HG02678 (cell line): ENCODE data around the gene RIPK3.

Experiments
- ATAC-seq: cut with Tn5 transposase; IDR thresholded peaks from one replicate; pipeline ENCODE4 v1.9.1; 2021; ENCODE audit warnings: mild to moderate bottlenecking, moderate library complexity; ENCODE audit not compliant: unreplicated experiment

The RIPK3 gene

GRCh38 chr14:24324024-24324423 lies 15.8 kb downstream of the RIPK3 start:
- ATAC-seq: no peak

DNA sequence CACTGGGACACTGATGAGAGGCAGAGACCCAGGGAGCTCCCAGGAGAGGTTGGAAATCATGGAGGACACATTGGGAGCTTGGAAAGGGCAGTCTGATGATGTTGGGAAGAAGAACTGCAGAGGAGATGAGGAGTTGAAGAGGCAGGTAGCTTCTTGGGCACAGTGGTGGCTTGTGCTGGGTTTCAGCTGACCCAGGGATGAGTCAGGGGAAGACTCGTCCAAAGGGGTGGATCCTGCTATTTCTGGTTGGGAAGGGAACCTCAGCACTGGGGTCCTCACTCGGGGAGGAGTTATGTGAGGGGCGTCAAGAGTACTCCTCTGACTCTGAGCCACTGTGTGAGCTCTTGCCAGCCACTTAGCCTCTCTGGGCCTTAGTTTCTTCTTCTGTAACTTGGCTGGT lies 16.4 kb downstream of the RIPK3 start:
- no peak for ATAC-seq

- ATAC-seq: no peak
These were observed 17.1 kb downstream of the RIPK3 start for GRCh38 chr14:24322672-24323071.

DNA sequence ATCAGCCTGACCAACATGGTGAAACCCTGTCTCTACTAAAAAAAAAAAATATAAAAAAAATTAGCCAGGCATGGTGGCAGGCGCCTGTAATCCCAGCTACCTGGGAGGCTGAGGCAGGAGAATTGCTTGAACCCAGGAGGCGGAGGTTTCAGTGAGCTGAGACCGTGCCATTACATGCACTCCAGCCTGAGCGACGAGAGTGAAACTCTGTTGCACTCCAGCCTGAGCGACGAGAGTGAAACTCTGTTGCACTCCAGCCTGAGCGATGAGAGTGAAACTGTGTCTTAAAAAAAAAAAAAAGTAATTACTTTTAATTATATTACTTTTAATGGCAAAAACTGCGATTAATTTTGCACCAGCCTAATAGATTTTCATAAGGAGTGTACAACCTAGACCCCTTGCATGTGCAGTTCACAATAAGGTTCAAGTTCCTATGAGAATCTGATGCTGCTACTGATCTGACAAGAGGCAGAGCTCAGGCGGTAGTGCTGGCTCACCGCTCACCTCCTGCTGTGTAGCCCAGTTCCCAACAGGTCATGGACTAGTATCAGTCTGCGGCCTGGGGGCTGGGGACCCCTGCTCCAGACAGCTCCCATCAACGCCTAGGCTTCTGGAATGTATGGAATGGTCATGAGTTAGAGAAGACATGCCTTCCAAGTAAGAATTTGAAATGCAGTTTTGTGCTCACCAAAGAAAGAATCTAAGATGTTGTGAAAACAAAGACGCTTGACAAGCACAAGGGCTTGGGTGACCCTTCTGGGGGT lies 18.4 kb downstream of the RIPK3 start:
- ATAC-seq: no peak

GRCh38 chr14:24317141-24317928 lies 22.5 kb downstream of the RIPK3 start:
- ATAC-seq: no peak

DNA sequence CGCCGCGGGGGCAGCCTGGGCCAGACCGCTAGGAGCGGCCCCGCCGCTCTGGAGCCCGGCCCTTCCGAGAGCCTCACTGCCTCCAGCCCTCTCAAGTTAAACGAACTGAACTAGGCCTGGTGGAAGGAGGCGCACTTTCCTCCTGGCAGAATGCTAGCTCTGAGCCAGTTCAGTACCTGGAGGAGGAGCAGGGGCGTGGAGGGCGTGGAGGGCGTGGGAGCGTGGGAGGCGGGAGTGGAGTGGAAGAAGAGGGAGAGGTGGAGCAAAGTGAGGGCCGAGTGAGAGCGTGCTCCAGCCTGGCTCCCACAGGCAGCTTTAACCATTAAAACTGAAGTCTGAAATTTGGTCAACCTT lies 23.2 kb downstream of the RIPK3 start:
- no peak for ATAC-seq

- no peak for ATAC-seq
These were observed 23.8 kb downstream of the RIPK3 start for GRCh38 chr14:24315807-24316596.

DNA sequence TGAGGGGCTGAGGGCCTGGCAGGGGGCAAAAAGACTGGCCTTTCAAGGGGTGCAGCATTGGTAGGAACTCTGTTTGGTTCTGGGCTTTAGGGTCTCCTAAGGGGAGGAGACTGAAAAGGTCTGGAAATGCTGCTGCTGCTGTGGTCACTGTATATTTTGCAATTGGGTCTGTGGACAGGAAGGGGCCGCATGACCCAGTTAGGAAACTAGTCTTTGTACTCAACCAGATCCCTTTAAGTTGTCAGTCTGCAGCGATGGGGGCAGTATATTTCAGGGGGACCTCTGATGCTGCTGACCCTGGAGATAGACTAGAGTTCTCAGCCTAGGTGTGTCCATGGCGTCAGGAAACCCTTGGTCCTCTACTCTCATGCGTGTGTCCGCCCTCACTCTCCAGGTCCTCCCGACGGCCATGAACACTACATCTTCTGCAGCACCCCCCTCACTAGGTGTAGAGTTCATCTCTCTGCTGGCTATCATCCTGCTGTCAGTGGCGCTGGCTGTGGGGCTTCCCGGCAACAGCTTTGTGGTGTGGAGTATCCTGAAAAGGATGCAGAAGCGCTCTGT lies 24.5 kb downstream of the RIPK3 start:
- ATAC-seq: no peak

GRCh38 chr14:24314377-24315193 lies 25.2 kb downstream of the RIPK3 start:
- ATAC-seq: no peak

GRCh38 chr14:24313913-24314312 lies 25.9 kb downstream of the RIPK3 start:
- no peak for ATAC-seq

GRCh38 chr14:24312736-24313507 lies 26.9 kb downstream of the RIPK3 start:
- no peak for ATAC-seq

- ATAC-seq: no peak
These were observed 27.8 kb downstream of the RIPK3 start for GRCh38 chr14:24311837-24312615.

GRCh38 chr14:24310646-24311604 lies 28.9 kb downstream of the RIPK3 start, which contains the start of gene LTB4R:
Gene LTB4R (plus strand): TSS chr14:24311502. CDS start chr14:24315652, 4,150 bp downstream.
- peak; percentile 55 for ATAC-seq

DNA sequence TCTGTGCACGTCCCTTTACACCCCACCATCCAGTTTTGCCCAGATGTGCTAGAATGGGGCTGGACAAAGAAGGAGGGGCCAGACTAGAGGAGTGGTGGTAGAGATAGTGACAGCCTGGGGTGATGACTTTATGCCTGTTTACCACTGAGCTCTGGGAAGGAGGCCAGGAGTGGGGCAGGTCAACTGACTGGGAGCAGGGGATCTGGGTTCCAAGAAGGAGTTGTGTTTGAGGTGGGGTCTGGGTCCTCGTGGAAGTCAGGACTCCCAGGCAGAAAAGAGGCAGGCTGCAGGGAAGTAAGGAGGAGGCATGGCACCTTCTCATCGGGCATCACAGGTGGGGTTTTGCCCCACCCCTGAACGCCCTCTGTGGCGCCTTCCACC lies 29.5 kb downstream of the RIPK3 start:
- no peak for ATAC-seq

DNA sequence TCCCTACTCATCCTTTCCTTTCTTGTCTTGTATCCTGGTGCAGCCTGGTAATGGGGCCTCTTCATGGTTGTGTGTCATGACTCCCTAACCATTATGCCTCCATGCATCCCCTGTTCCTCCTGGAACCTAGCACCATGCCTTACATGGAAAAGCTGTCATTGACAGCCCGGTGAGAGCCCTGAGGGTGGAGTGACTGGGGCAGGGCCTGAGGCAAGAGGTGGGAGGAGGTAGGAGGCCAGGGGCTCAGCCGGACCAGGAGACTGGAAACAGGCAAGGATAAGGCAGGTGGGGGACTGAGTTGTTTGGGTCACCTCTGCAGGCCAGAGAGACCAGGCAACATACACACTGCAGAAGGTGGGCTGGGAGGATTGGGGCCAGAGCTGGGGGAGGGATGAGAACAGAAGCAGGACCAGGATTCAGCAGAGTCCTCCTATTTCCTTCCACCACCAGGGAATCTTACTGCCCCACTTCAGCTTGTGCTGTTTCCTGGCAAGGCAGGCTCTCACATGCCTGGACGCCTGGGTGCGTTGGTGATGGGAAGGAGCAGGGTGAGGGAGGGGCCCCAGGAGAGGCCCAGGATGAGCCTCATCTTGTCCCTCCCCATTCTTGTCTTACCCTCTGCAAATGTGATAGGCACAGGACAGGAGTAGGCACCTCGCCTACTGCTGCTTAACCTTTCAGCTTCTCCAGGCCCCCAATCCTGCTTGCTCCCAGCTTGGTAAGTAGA lies 30.1 kb downstream of the RIPK3 start, which contains the start of gene LTB4R2:
LTB4R2 (plus strand) TSS at position 603 of the 727 bp plus-strand sequence. CDS start 525 bp downstream, outside the sequence.
- no peak for ATAC-seq

- ATAC-seq: no peak
These were observed 31.3 kb downstream of the RIPK3 start for GRCh38 chr14:24308342-24309124.
